Measurements from ENCODE around the gene MYL2. TPM values are rescaled to one million over a fixed set of nuclear protein-coding genes. Genes with fewer than 3 reads are reported as not detected.

MYL2 gene
- total RNA-seq, 2 experiments from 2014 or later = not detected

- peaks cover 13% of the 10 kb centered on the region for H3K9me3 Mint-ChIP-seq
Observed at GRCh38 chr12:110948041-110948440, 27.7 kb upstream of the MYL2 start.

GRCh38 chr12:110943373-110943772 is 23.0 kb upstream of the MYL2 start:
- peaks cover 12% of the 10 kb centered on the region for H3K9me3 Mint-ChIP-seq
- POLR2A ChIA-PET = no interaction called here
- Histone ChIP-seq H3K4me3 (ENCODE audit: low read length) (no peak overlapping the region), H3K4me1 (ENCODE audit: insufficient read depth, low read length) (no peaks in the 10 kb centered on the region), H3K27me3 (ENCODE audit: control insufficient read depth in 1 of 2, insufficient read depth in 2 of 2, low read length in 2 of 2) (no peaks in the 10 kb centered on the region), H3K36me3 (ENCODE audit: insufficient read depth, low read length) (no peaks in the 10 kb centered on the region), H3K9me3 (ENCODE audit: control insufficient read depth in 1 of 2, insufficient read depth in 1 of 2, low read length in 2 of 2) (peaks cover 4 to 16% of the 10 kb centered on the region in 2 experiments), H3K27ac (ENCODE audit: low read depth in 1 of 2, low read length in 2 of 2) (no peak overlapping the region)
- intact Hi-C loops (cut with DNase I, micrococcal nuclease) = no loop called here
- DNase-seq (no peak), ATAC-seq (ENCODE audit: poor library complexity) (no peak)
- CTCF ChIA-PET = no interaction called here
- H3K4me3 Mint-ChIP-seq = no peak overlapping the region
- TF ChIP-seq, protein P1, sequence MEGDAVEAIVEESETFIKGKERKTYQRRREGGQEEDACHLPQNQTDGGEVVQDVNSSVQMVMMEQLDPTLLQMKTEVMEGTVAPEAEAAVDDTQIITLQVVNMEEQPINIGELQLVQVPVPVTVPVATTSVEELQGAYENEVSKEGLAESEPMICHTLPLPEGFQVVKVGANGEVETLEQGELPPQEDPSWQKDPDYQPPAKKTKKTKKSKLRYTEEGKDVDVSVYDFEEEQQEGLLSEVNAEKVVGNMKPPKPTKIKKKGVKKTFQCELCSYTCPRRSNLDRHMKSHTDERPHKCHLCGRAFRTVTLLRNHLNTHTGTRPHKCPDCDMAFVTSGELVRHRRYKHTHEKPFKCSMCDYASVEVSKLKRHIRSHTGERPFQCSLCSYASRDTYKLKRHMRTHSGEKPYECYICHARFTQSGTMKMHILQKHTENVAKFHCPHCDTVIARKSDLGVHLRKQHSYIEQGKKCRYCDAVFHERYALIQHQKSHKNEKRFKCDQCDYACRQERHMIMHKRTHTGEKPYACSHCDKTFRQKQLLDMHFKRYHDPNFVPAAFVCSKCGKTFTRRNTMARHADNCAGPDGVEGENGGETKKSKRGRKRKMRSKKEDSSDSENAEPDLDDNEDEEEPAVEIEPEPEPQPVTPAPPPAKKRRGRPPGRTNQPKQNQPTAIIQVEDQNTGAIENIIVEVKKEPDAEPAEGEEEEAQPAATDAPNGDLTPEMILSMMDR (IDR thresholded peaks at IDR 0.05) = no peak
- H3K27me3 Mint-ChIP-seq = peaks cover 10% of the 10 kb centered on the region
- H3K27ac Mint-ChIP-seq = no peak overlapping the region
- H3K36me3 Mint-ChIP-seq (ENCODE audit: low read depth) = no peaks in the 10 kb centered on the region
- H3K4me1 Mint-ChIP-seq (ENCODE audit: low read depth) = no peaks in the 10 kb centered on the region

More at GRCh38 chr12:110948041-110948440, 27.7 kb upstream of the MYL2 start:
- Mint-ChIP-seq H3K4me1 (ENCODE audit: low read depth) (no peaks in the 10 kb centered on the region), H3K27ac (no peak overlapping the region), H3K4me3 (no peak overlapping the region), H3K36me3 (ENCODE audit: low read depth) (no peaks in the 10 kb centered on the region), H3K27me3 (peaks cover 7% of the 10 kb centered on the region)
- Histone ChIP-seq H3K9me3 (ENCODE audit: control insufficient read depth in 1 of 2, insufficient read depth in 1 of 2, low read length in 2 of 2) (peaks cover 4 to 16% of the 10 kb centered on the region in 2 experiments), H3K27ac (ENCODE audit: low read depth in 1 of 2, low read length in 2 of 2) (no peak overlapping the region), H3K27me3 (ENCODE audit: control insufficient read depth in 1 of 2, insufficient read depth in 2 of 2, low read length in 2 of 2) (no peaks in the 10 kb centered on the region), H3K4me3 (ENCODE audit: low read length) (no peak overlapping the region), H3K4me1 (ENCODE audit: insufficient read depth, low read length) (no peaks in the 10 kb centered on the region), H3K36me3 (ENCODE audit: insufficient read depth, low read length) (no peaks in the 10 kb centered on the region)
- intact Hi-C loops (cut with DNase I, micrococcal nuclease) = no loop called here
- TF ChIP-seq, protein P1 (IDR thresholded peaks at IDR 0.05) = no peak
- ChIA-PET POLR2A (no interaction called here), CTCF (no interaction called here)
- no peak for ATAC-seq (ENCODE audit: poor library complexity)
- DNase-seq = no peak

DNA sequence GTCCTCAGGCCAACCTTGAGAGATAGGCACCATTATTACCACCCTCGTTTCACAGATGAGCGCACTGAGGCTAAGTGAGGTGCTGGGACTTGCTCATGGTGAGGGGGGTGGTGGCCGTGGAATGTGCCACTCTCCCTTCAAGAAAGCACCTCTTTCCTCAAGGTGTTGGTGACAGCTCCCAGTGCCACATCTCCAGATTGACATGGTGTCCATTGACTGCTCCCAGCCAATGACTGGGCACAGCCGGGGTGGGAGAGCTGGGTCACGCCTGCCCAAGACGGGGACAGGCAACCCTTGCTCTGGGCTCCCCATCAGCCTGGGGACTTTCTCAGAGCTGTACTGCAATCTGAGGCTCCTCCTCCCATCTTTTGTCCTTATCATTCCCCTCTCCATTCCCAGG is 21.0 kb upstream of the MYL2 start:
- ChIA-PET CTCF (no interaction called here), POLR2A (no interaction called here)
- Histone ChIP-seq H3K4me1 (ENCODE audit: insufficient read depth, low read length) (peaks cover 6% of the 10 kb centered on the region), H3K36me3 (ENCODE audit: insufficient read depth, low read length) (no peaks in the 10 kb centered on the region), H3K27ac (ENCODE audit: low read depth in 1 of 2, low read length in 2 of 2) (no peak overlapping the region), H3K27me3 (ENCODE audit: control insufficient read depth in 1 of 2, insufficient read depth in 2 of 2, low read length in 2 of 2) (peaks cover 0 to 3% of the 10 kb centered on the region in 2 experiments), H3K9me3 (ENCODE audit: control insufficient read depth in 1 of 2, insufficient read depth in 1 of 2, low read length in 2 of 2) (peaks cover 0 to 11% of the 10 kb centered on the region in 2 experiments), H3K4me3 (ENCODE audit: low read length) (no peak overlapping the region)
- H3K9me3 Mint-ChIP-seq = peaks cover 7% of the 10 kb centered on the region
- H3K27ac Mint-ChIP-seq = no peak overlapping the region
- no peak overlapping the region for H3K4me3 Mint-ChIP-seq
- H3K27me3 Mint-ChIP-seq = peaks cover 21% of the 10 kb centered on the region
- intact Hi-C loops (cut with DNase I, micrococcal nuclease) = no loop called here
- TF ChIP-seq, protein P1 (IDR thresholded peaks at IDR 0.05) = no peak
- no peaks in the 10 kb centered on the region for H3K36me3 Mint-ChIP-seq (ENCODE audit: low read depth)
- DNase-seq (no peak), ATAC-seq (ENCODE audit: poor library complexity) (no peak)
- no peaks in the 10 kb centered on the region for H3K4me1 Mint-ChIP-seq (ENCODE audit: low read depth)
